K562 treated with DMSO at 1 percent for 12 hours (cell line): ENCODE results near the gene TCP11X1. TPM values are rescaled to one million over a fixed set of nuclear protein-coding genes. Genes with fewer than 3 reads are reported as not detected.

Source experiments
- total RNA-seq: library from RNA; unstranded; fragments of 300-600 nt; gene quantifications from 2 replicates; pipeline ENCODE4 v1.2.3, GENCODE V29; 2022; ENCODE audit not compliant: insufficient read depth

Gene TCP11X1
- total RNA-seq: not detected in 2 replicates

DNA sequence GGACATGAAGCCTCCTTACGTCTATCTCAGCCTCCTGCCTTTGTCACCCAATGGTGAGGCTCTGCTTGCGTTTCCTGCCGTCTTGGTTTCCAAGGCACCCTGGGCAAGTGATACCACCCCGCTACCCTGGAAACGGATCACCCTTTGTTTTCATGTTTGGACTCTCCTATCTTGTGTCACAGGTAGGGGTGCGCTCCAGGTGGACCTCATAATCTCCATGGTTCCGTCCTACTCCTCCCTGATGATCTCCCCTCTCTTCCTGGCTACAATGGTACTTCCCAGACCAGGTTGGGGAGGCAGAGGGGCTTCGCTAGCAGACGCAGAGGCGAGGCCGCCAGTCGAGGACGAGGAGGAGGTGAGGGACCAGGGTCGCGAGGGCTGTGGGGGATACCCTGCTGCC lies at the start of gene TCP11X1:
Gene TCP11X1, plus strand, starts transcription at position 316 of the 400 bp plus-strand sequence.

DNA sequence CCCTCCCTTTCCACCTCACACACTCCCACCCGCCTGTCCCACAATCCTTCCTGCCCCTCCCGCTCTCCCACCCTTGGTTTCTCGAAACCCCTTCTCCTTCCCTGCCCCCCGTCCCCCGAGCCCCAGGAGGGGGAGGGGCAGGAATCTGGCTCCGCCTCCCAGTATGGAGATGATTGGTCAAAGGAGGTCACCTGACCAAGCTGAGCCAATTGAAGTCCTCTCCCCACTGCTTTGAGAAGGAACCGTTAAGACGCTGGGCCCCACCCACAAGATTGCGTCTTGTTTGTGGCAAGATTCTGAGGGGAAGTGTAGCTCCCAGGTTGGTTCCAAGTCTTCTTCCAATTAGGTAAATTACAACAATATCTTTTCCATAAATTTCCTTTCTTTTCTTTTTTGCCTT lies 31.8 kb downstream of the TCP11X1 start, which contains the start of gene NXF2:
Gene NXF2, plus strand, starts transcription at position 275 of the 400 bp plus-strand sequence. CDS start 59,912 bp downstream, outside the sequence.

Other genes starting within 250 kb of the TCP11X1 start
- gene TCEAL2, start 89.6 kb upstream of the TCP11X1 start, total RNA-seq: not detected in 2 replicates
- gene TCEAL6, start 72.8 kb upstream of the TCP11X1 start, total RNA-seq: not detected in 2 replicates
- 5.1 and 5.6 TPM in 2 replicates for gene BEX5, start 59.3 kb upstream of the TCP11X1 start, total RNA-seq
- gene NXF2, start 31.9 kb downstream of the TCP11X1 start, total RNA-seq: 9.1 TPM in 1 of 2 replicates, not detected in the other
- gene NXF2B, start 224.7 kb downstream of the TCP11X1 start, total RNA-seq: 20.2 and 25.3 TPM in 2 replicates